Measurements from ENCODE around the gene CD79B.

Gene CD79B

GRCh38 chr17:63941162-63941561 lies 9.0 kb upstream of the CD79B start:
- in situ Hi-C loops (cut with HindIII; ENCODE audit: low sequenced_read_pairs) = no loop called here
- no peak overlapping the region for H3K4me3 ChIP-seq (ENCODE audit: low read depth, low read length)
- no peak for TF ChIP-seq CTCF (IDR thresholded peaks at IDR 0.05; ENCODE audit: low read depth, low read length)
- no peak for DNase-seq (ENCODE audit: low read depth, low spot score)

GRCh38 chr17:63940584-63940983 lies 8.5 kb upstream of the CD79B start:
- H3K4me3 ChIP-seq (ENCODE audit: low read depth, low read length) = no peak overlapping the region
- in situ Hi-C loops (cut with HindIII; ENCODE audit: low sequenced_read_pairs) = no loop called here
- no peak for TF ChIP-seq CTCF (IDR thresholded peaks at IDR 0.05; ENCODE audit: low read depth, low read length)
- DNase-seq (ENCODE audit: low read depth, low spot score) = no peak

GRCh38 chr17:63939884-63940283 lies 7.8 kb upstream of the CD79B start:
- DNase-seq (ENCODE audit: low read depth, low spot score) = no peak
- H3K4me3 ChIP-seq (ENCODE audit: low read depth, low read length) = no peak overlapping the region
- in situ Hi-C loops (cut with HindIII; ENCODE audit: low sequenced_read_pairs) = no loop called here
- no peak for TF ChIP-seq CTCF (IDR thresholded peaks at IDR 0.05; ENCODE audit: low read depth, low read length)

- in situ Hi-C loops (cut with HindIII; ENCODE audit: low sequenced_read_pairs) = no loop called here
- H3K4me3 ChIP-seq (ENCODE audit: low read depth, low read length) = no peak overlapping the region
- no peak for DNase-seq (ENCODE audit: low read depth, low spot score)
- TF ChIP-seq CTCF (IDR thresholded peaks at IDR 0.05; ENCODE audit: low read depth, low read length) = no peak
These were observed 7.3 kb upstream of the CD79B start for GRCh38 chr17:63939401-63939800.

GRCh38 chr17:63937920-63938319 lies 5.8 kb upstream of the CD79B start:
- no peak for TF ChIP-seq CTCF (IDR thresholded peaks at IDR 0.05; ENCODE audit: low read depth, low read length)
- H3K4me3 ChIP-seq (ENCODE audit: low read depth, low read length) = no peak overlapping the region
- no peak for DNase-seq (ENCODE audit: low read depth, low spot score)
- in situ Hi-C loops (cut with HindIII; ENCODE audit: low sequenced_read_pairs) = no loop called here

GRCh38 chr17:63937319-63937718 lies 5.2 kb upstream of the CD79B start:
- in situ Hi-C loops (cut with HindIII; ENCODE audit: low sequenced_read_pairs) = no loop called here

More at GRCh38 chr17:63937319-63937718, 5.2 kb upstream of the CD79B start:
- DNase-seq (ENCODE audit: low read depth, low spot score) = no peak
- H3K4me3 ChIP-seq (ENCODE audit: low read depth, low read length) = no peak overlapping the region
- no peak for TF ChIP-seq CTCF (IDR thresholded peaks at IDR 0.05; ENCODE audit: low read depth, low read length)

Data from astrocyte of the spinal cord (primary cell).